H9 (cell line): Measurements from ENCODE around the gene NUMA1. TPM values are rescaled to one million over a fixed set of nuclear protein-coding genes. Genes with fewer than 3 reads are reported as not detected.
A peak's percentile ranks its signal among the peaks of the same experiment; 100 is the strongest.

Source experiments
- DNase-seq: peaks from one replicate; pipeline ENCODE4 v3.0.0-alpha.2; 2017
- H2AFZ ChIP-seq: one replicate; pipeline ENCODE4 v1.6.1; 2013; ENCODE audit warnings: mild to moderate bottlenecking, low read length, control low read depth, moderate library complexity
- H2AK5ac ChIP-seq: 2 replicates; pipeline ENCODE4 v1.6.1; 2013; ENCODE audit warnings: low read length, control low read depth, mixed read lengths; ENCODE audit not compliant: insufficient read length
- H2BK120ac ChIP-seq: one replicate; pipeline ENCODE4 v1.6.1; 2013; ENCODE audit warnings: low read depth, mild to moderate bottlenecking, low read length, control low read depth, inconsistent platforms; ENCODE audit not compliant: poor library complexity, severe bottlenecking
- H2BK12ac ChIP-seq: 2 replicates; pipeline ENCODE4 v1.6.1; 2013; ENCODE audit warnings: low read length, control low read depth, mixed read lengths, low read depth; ENCODE audit not compliant: insufficient read length
- H2BK15ac ChIP-seq: 2 replicates; pipeline ENCODE4 v1.6.1; 2013; ENCODE audit warnings: low read depth, low read length, control low read depth
- H2BK20ac ChIP-seq: one replicate; pipeline ENCODE4 v1.6.1; 2013; ENCODE audit warnings: low read depth, mild to moderate bottlenecking, low read length, control low read depth, inconsistent platforms; ENCODE audit not compliant: poor library complexity, severe bottlenecking
- H2BK5ac ChIP-seq: 2 replicates; pipeline ENCODE4 v1.6.1; 2013; ENCODE audit warnings: low read length, control low read depth, mixed read lengths; ENCODE audit not compliant: insufficient read length
- H3K14ac ChIP-seq: 2 replicates; pipeline ENCODE4 v1.6.1; 2013; ENCODE audit warnings: low read length, control low read depth; ENCODE audit not compliant: insufficient read depth
- H3K18ac ChIP-seq: 2 replicates; pipeline ENCODE4 v1.6.1; 2013; ENCODE audit warnings: low read depth, mild to moderate bottlenecking, mixed read lengths, low read length, control low read depth; ENCODE audit not compliant: insufficient read length
- H3K23ac ChIP-seq: 2 replicates; pipeline ENCODE4 v1.6.1; 2013; ENCODE audit warnings: low read length, control low read depth, mixed read lengths, low read depth; ENCODE audit not compliant: insufficient read length
- H3K23me2 ChIP-seq: 2 replicates; pipeline ENCODE4 v1.6.1; 2013; ENCODE audit warnings: low read depth, mild to moderate bottlenecking, mixed read lengths, low read length, control low read depth; ENCODE audit not compliant: insufficient read length, poor library complexity, severe bottlenecking
- H3K27ac ChIP-seq: 2 replicates; pipeline ENCODE4 v1.5.1; 2013; ENCODE audit warnings: low read length, control low read depth, mixed read lengths, low read depth; ENCODE audit not compliant: insufficient read length
- H3K27me3 ChIP-seq: 2 replicates; pipeline ENCODE4 v1.6.1; 2013; ENCODE audit warnings: low read length, control low read depth, inconsistent platforms; ENCODE audit not compliant: insufficient read depth
- H3K4ac ChIP-seq: 2 replicates; pipeline ENCODE4 v1.6.1; 2013; ENCODE audit warnings: low read depth, mild to moderate bottlenecking, control low read depth, inconsistent platforms, low read length, moderate library complexity
- H3K4me1 ChIP-seq: 2 replicates; pipeline ENCODE4 v1.6.1; 2013; ENCODE audit warnings: low read length, control low read depth, inconsistent platforms; ENCODE audit not compliant: insufficient read depth
- H3K4me2 ChIP-seq: 2 replicates; pipeline ENCODE4 v1.6.1; 2013; ENCODE audit warnings: low read length, control low read depth, mixed read lengths; ENCODE audit not compliant: insufficient read length, insufficient read depth
- H3K56ac ChIP-seq: 2 replicates; pipeline ENCODE4 v1.6.1; 2013; ENCODE audit warnings: low read depth, mild to moderate bottlenecking, mixed read lengths, low read length, control low read depth; ENCODE audit not compliant: insufficient read length
- H3K79me1 ChIP-seq: 2 replicates; pipeline ENCODE4 v1.6.1; 2013; ENCODE audit warnings: low read depth, mild to moderate bottlenecking, moderate library complexity, low read length, control low read depth, inconsistent platforms; ENCODE audit not compliant: insufficient read depth, poor library complexity, severe bottlenecking
- H3K79me2 ChIP-seq: 2 replicates; pipeline ENCODE4 v1.6.1; 2013; ENCODE audit warnings: low read length, control low read depth, inconsistent platforms; ENCODE audit not compliant: insufficient read depth
- H3K9ac ChIP-seq: 2 replicates; pipeline ENCODE4 v1.6.1; 2013; ENCODE audit warnings: low read length, control low read depth, mixed read lengths; ENCODE audit not compliant: insufficient read length; ENCODE audit errors: extremely low read depth
- H3K9me3 ChIP-seq: one replicate; pipeline ENCODE4 v1.6.1; 2013; ENCODE audit warnings: low read depth, low read length, inconsistent platforms; ENCODE audit not compliant: control insufficient read depth
- H3T11ph ChIP-seq: one replicate; pipeline ENCODE4 v1.6.1; 2013; ENCODE audit warnings: mild to moderate bottlenecking, low read length, control low read depth, inconsistent platforms
- H4K20me1 ChIP-seq: one replicate; pipeline ENCODE4 v1.6.1; 2013; ENCODE audit not compliant: control insufficient read depth, insufficient read length, insufficient read depth
- H4K5ac ChIP-seq: 2 replicates; pipeline ENCODE4 v1.6.1; 2013; ENCODE audit warnings: low read depth, mild to moderate bottlenecking, mixed read lengths, low read length, control low read depth; ENCODE audit not compliant: insufficient read length
- H4K8ac ChIP-seq: replicated peaks from 2 replicates; pipeline ENCODE4 v1.6.1; 2013; ENCODE audit warnings: low read length, control low read depth, mixed read lengths, low read depth; ENCODE audit not compliant: insufficient read length
- H4K91ac ChIP-seq: 2 replicates; pipeline ENCODE4 v1.6.1; 2013; ENCODE audit warnings: low read depth, mild to moderate bottlenecking, moderate library complexity, mixed read lengths, low read length, control low read depth; ENCODE audit not compliant: insufficient read length
- H3K27ac Mint-ChIP-seq, 3 experiments: 2 replicates in 2 of 3; 3 replicates in 1 of 3; pipeline ENCODE4 v1.8.0; 2020 to 2021; ENCODE audit warnings: mixed read lengths in 3 of 3, mild to moderate bottlenecking in 1 of 3, moderate library complexity in 1 of 3
- H3K27me3 Mint-ChIP-seq: 2 replicates; pipeline ENCODE4 v1.8.0; 2021; ENCODE audit warnings: low read depth, mild to moderate bottlenecking, moderate library complexity, mixed read lengths
- H3K36me3 Mint-ChIP-seq, 3 experiments: 2 replicates in 2 of 3; 3 replicates in 1 of 3; pipeline ENCODE4 v1.8.0; 2020 to 2021; ENCODE audit warnings: low read depth in 3 of 3, mixed read lengths in 3 of 3; ENCODE audit not compliant: insufficient read depth in 1 of 3
- H3K4me1 Mint-ChIP-seq, 2 experiments: 2 replicates each; pipeline ENCODE4 v1.8.0; 2020; ENCODE audit warnings: mixed read lengths in 2 of 2
- H3K4me3 Mint-ChIP-seq, 2 experiments: 2 replicates in 1 of 2; 3 replicates in 1 of 2; pipeline ENCODE4 v1.8.0; 2020 to 2021; ENCODE audit warnings: mild to moderate bottlenecking in 2 of 2, mixed read lengths in 2 of 2, moderate library complexity in 1 of 2
- H3K9me3 Mint-ChIP-seq, 2 experiments: 2 replicates in 1 of 2; 3 replicates in 1 of 2; pipeline ENCODE4 v1.8.0; 2020; ENCODE audit warnings: mild to moderate bottlenecking in 2 of 2, mixed read lengths in 2 of 2, moderate library complexity in 1 of 2
- CTCF ChIP-seq: fragments of 200-600 bp; sonication (generic); conservative IDR thresholded peaks from 3 replicates; pipeline ENCODE4 v1.8.0; 2021; ENCODE audit warnings: antibody characterized with exemption, mild to moderate bottlenecking
- WGBS: extraction: QIAGEN DNeasy Blood & Tissue Kit; methylation state at CpG from one replicate; pipeline ENCODE4 v1.1.7; 2013; ENCODE audit warnings: missing lambda C conversion rate, low lambda C conversion rate, mixed read lengths; ENCODE audit not compliant: insufficient read length; ENCODE audit errors: extremely low coverage; 5-methylcytosine and 5-hydroxymethylcytosine counted together
- total RNA-seq: library from RNA; stranded (reverse); gene quantifications from 2 replicates; pipeline ENCODE4 v1.2.1, GENCODE V29; 2021

Gene NUMA1
- total RNA-seq, 1 experiment from 2014 or later = 136 TPM

GRCh38 chr11:72100009-72100408, 19.7 kb upstream of the NUMA1 start:
- Histone ChIP-seq H3K14ac (no peak overlapping the region), H3K23me2 (peaks cover 7% of the 10 kb centered on the region), H2BK15ac (no peak overlapping the region), H2BK12ac (no peak overlapping the region), H2AK5ac (no peak overlapping the region), H3K4me2 (no peak overlapping the region), H3K27me3 (no peaks in the 10 kb centered on the region), H2BK120ac (no peak overlapping the region), H3K79me1 (peaks cover 3% of the 10 kb centered on the region), H3K4ac (no peak overlapping the region), H3K9ac (no peak overlapping the region), H2AFZ (no peak overlapping the region), H2BK20ac (no peak overlapping the region), H4K91ac (no peak overlapping the region), H2BK5ac (no peak overlapping the region), H4K5ac (peak overlapping the region; percentile 14), H3K9me3 (no peaks in the 10 kb centered on the region), H3K4me1 (no peaks in the 10 kb centered on the region; the same call in 1 of the 2 replicates), H3K23ac (no peak overlapping the region), H3K79me2 (peaks cover 14% of the 10 kb centered on the region; the same call in 1 of the 2 replicates), H3K56ac (no peak overlapping the region), H3T11ph (no peak overlapping the region), H3K18ac (no peak overlapping the region), H4K20me1 (peaks cover 2% of the 10 kb centered on the region), H4K8ac (no peak overlapping the region), H3K27ac (no peak overlapping the region)
- Mint-ChIP-seq H3K27me3 (no peaks in the 10 kb centered on the region), H3K27ac (no peak overlapping the region), H3K36me3 (peaks cover 23 to 58% (median 47%) of the 10 kb centered on the region in 3 experiments), H3K4me3 (no peak overlapping the region; a peak in 1 of 5 replicates), H3K9me3 (no peaks in the 10 kb centered on the region), H3K4me1 (peaks cover 24 to 30% of the 10 kb centered on the region in 2 experiments)
- no peak for DNase-seq
- WGBS = no CpG with 5 or more reads among the region's 3 CpGs
- no peak for TF ChIP-seq CTCF
